K562 (cell line): ENCODE data around the gene PARD6B. TPM values are rescaled to one million over a fixed set of nuclear protein-coding genes. Genes with fewer than 3 reads are reported as not detected.

Source experiments
- ADNP ChIP-seq: fragments of 200-800 bp; sonication (Bioruptor generic); IDR thresholded peaks from 2 replicates; pipeline ENCODE4 v1.6.1; 2016; ENCODE audit warnings: missing genetic modification characterization, missing compliant biosample characterization
- AFF1 ChIP-seq, 2 experiments: fragments of 450-650 bp; IDR thresholded peaks; 2 replicates each; pipeline ENCODE4 v1.6.1; 2018; ENCODE audit warnings: mild to moderate bottlenecking in 2 of 2, low read depth in 1 of 2; ENCODE audit not compliant: partially characterized antibody in 2 of 2
- ARID1B ChIP-seq: fragments of 450-650 bp; IDR thresholded peaks from 2 replicates; pipeline ENCODE4 v1.6.1; 2016; ENCODE audit warnings: antibody characterized with exemption, mild to moderate bottlenecking, inconsistent platforms
- ATF7 ChIP-seq: fragments of 450-650 bp; IDR thresholded peaks from 2 replicates; pipeline ENCODE4 v1.7.1; 2014; ENCODE audit warnings: mild to moderate bottlenecking, moderate library complexity
- COPS2 ChIP-seq: fragments of 450-650 bp; conservative IDR thresholded peaks from 2 replicates; pipeline ENCODE4 v1.6.1; 2016; ENCODE audit warnings: mild to moderate bottlenecking, moderate library complexity
- DMBX1 ChIP-seq: fragments of 250-450 bp; sonication (Bioruptor Pico); IDR thresholded peaks from 2 replicates; pipeline ENCODE4 v1.8.0; 2022; ENCODE audit warnings: inconsistent platforms, mild to moderate bottlenecking, moderate library complexity, borderline replicate concordance
- ELF1 ChIP-seq: fragments of 200-800 bp; sonication (Bioruptor generic); IDR thresholded peaks from 2 replicates; pipeline ENCODE4 v1.6.1; 2016; ENCODE audit warnings: missing genetic modification characterization, missing compliant biosample characterization
- GATA2 ChIP-seq: sonication (generic); formaldehyde crosslinking; IDR thresholded peaks from 2 replicates; pipeline ENCODE4 v1.4.0; 2020; ENCODE audit warnings: mild to moderate bottlenecking, missing genetic modification reagents
- HDAC3 ChIP-seq: fragments of 450-650 bp; IDR thresholded peaks from 2 replicates; pipeline ENCODE4 v1.6.1; 2018; ENCODE audit warnings: borderline replicate concordance, mild to moderate bottlenecking, moderate library complexity; ENCODE audit not compliant: partially characterized antibody
- LCOR ChIP-seq: sonication (generic); formaldehyde crosslinking; IDR thresholded peaks from 2 replicates; pipeline ENCODE4 v1.8.0; 2022; ENCODE audit warnings: mild to moderate bottlenecking, missing genetic modification reagents
- MTA3 ChIP-seq: fragments of 450-650 bp; formaldehyde crosslinking; IDR thresholded peaks from 2 replicates; pipeline ENCODE4 v1.6.1; 2017; ENCODE audit warnings: mild to moderate bottlenecking, borderline replicate concordance
- NFIX ChIP-seq: fragments of 250-450 bp; sonication (Bioruptor Pico); IDR thresholded peaks from 2 replicates; pipeline ENCODE4 v1.4.0; 2020; ENCODE audit warnings: low read depth, mild to moderate bottlenecking, moderate library complexity
- PCBP1 ChIP-seq: fragments of 200-400 bp; formaldehyde crosslinking; IDR thresholded peaks from 2 replicates; pipeline ENCODE4 v1.6.1; 2018; ENCODE audit warnings: mild to moderate bottlenecking, low read depth, low read length; ENCODE audit not compliant: poor library complexity, severe bottlenecking
- PHB2 ChIP-seq: fragments of 450-650 bp; IDR thresholded peaks from 2 replicates; pipeline ENCODE4 v1.6.1; 2017; ENCODE audit warnings: low read depth
- STAG1 ChIP-seq: sonication (generic); formaldehyde crosslinking; IDR thresholded peaks from 2 replicates; pipeline ENCODE4 v1.5.0; 2020; ENCODE audit warnings: missing genetic modification reagents, borderline replicate concordance
- ZFP1 ChIP-seq: fragments of 450-650 bp; formaldehyde crosslinking; IDR thresholded peaks from 2 replicates; pipeline ENCODE4 v1.4.0; 2020; ENCODE audit warnings: mild to moderate bottlenecking, mixed read lengths
- ZNF175 ChIP-seq: fragments of 200-800 bp; sonication (Bioruptor generic); IDR thresholded peaks from 2 replicates; pipeline ENCODE4 v1.6.1; 2016; ENCODE audit warnings: low read depth, mild to moderate bottlenecking, missing genetic modification characterization, missing compliant biosample characterization
- ZNF253 ChIP-seq: fragments of 250-450 bp; sonication (Bioruptor Pico); conservative IDR thresholded peaks from 2 replicates; pipeline ENCODE4 v1.6.1; 2021; ENCODE audit warnings: mild to moderate bottlenecking
- ZNF589 ChIP-seq: fragments of 200-800 bp; sonication (Bioruptor generic); IDR thresholded peaks from 2 replicates; pipeline ENCODE4 v1.6.1; 2016; ENCODE audit warnings: low read depth, missing genetic modification characterization, missing compliant biosample characterization
- ZNF778 ChIP-seq: fragments of 450-650 bp; formaldehyde crosslinking; IDR thresholded peaks from 2 replicates; pipeline ENCODE4 v1.4.0; 2020; ENCODE audit warnings: mild to moderate bottlenecking, moderate library complexity
- polyA plus RNA-seq, 8 experiments: library from polyadenylated mRNA; depleted of rRNA in 4 of 8; stranded (reverse) in 5 of 8; unstranded in 3 of 8; fragments of >200 nt; fragmentation: Nextera tagmentation in 2 of 8; fragmentation: Illumina TruSeq in 1 of 8; extraction: Ambion mirVana in 2 of 8; extraction: Trizol in 1 of 8; gene quantifications; 2 replicates each; pipeline versions ENCODE4 v1.2.1 to v1.2.3, GENCODE V29; 2011 to 2014; ENCODE audit warnings: inconsistent platforms in 1 of 8, missing spikeins in 1 of 8
- total RNA-seq, 7 experiments: library from RNA; depleted of rRNA in 6 of 7; stranded (reverse); fragments of >200 nt in 6 of 7; fragmentation: Illumina TruSeq in 2 of 7; extraction: Trizol in 2 of 7; gene quantifications; 2 replicates each; pipeline versions ENCODE4 v1.2.1 to v1.2.3, GENCODE V29; 2011 to 2021; ENCODE audit warnings: low replicate concordance in 1 of 7
- TF ChIP-seq, protein P1 (sequence below): fragments of 200-800 bp; sonication (Bioruptor generic); IDR thresholded peaks from 2 replicates; pipeline ENCODE4 v1.6.1; 2017; ENCODE audit warnings: missing genetic modification characterization, missing compliant biosample characterization

The PARD6B gene
- total and polyA plus RNA-seq, 9 of the 15 experiments (the other 6 are each of a cell fraction or from before 2014, with no cell fraction given) = 1.7 to 12.3 (median 5.5) TPM

DNA sequence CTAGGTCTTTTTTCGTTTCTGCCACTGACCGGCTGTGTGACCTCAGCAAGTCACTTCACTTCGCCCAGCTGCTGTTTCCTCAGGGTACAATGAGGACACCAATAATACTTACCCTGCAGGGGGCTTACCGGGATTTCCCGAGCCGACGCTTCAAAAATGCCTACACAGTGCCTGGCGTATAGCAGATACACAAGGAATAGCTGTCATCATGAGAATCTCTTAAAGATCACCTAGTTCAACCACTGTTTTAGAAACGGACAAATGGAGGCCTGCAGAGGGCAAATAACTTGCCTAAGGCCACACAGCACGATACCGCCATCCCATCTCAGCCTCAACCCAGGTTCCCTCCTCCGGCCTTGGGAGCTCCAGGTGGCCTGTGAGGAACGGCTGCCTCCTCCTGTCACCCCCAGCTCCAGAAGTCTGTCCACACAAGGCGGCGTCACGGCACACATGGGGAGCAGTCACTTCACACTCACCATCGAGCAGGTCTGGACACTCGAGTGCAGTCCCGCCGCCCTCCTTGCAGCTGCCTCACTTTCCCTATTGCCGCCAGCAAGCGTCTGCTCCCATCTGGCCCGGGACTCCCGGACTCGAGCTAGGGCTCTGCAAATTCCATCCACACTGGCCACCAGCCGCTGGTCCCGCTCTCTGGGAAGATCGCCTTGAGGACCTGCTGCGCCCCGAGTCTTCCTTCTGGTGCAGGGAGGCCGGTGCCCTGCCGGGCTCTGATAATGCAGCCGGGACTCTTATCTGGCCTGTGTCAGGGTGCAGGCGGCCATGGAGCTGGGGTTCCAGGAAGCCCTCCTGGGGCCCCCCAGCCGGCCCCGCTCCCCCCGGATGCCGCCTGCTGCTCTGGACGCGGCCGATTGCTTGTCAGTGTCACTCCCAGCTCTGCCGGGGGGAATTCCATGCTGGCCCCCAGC, 40.5 kb upstream of the PARD6B start, which contains the start of gene RIPOR3 (continued):
- TF ChIP-seq, protein P1, sequence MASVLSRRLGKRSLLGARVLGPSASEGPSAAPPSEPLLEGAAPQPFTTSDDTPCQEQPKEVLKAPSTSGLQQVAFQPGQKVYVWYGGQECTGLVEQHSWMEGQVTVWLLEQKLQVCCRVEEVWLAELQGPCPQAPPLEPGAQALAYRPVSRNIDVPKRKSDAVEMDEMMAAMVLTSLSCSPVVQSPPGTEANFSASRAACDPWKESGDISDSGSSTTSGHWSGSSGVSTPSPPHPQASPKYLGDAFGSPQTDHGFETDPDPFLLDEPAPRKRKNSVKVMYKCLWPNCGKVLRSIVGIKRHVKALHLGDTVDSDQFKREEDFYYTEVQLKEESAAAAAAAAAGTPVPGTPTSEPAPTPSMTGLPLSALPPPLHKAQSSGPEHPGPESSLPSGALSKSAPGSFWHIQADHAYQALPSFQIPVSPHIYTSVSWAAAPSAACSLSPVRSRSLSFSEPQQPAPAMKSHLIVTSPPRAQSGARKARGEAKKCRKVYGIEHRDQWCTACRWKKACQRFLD = peak; percentile 98
- TF ChIP-seq ZNF175 (CRISPR knock-in tag) (peak; percentile 85), ZFP1 (CRISPR knock-in tag) (no peak), ARID1B (peak; percentile 99), GATA2 (CRISPR knock-in tag) (peak; percentile 97), COPS2 (no peak), ZNF253 (CRISPR knock-in tag) (no peak), STAG1 (no peak), DMBX1 (peak; percentile 96), HDAC3 (peak; percentile 95), PCBP1 (peak; percentile 99), ZNF778 (no peak), ELF1 (tag) (peak; percentile 72), LCOR (CRISPR knock-in tag) (0 out of 2 replicates have a peak, but pooled peaks have one; percentile 77), PHB2 (peak; percentile 97), ATF7 (0 out of 2 replicates have a peak, but pooled peaks have one; percentile 39), ZNF589 (CRISPR knock-in tag) (peak; percentile 96), NFIX (CRISPR knock-in tag) (no peak), AFF1 (IDR thresholded peaks at IDR 0.05; ENCODE audit: low read depth in 1 of 2, partially characterized antibody in 2 of 2) (peak in 1 of 2 experiments; percentile 21), ADNP (tag) (no peak), MTA3 (peak; percentile 59)
